ENCODE measurements around the gene HLA-G.
"Not testable (repeated sequence)": the region's sequence is repeated elsewhere in the genome, so short reads cannot be mapped to it uniquely, and the experiment has no call there.

Gene HLA-G

DNA sequence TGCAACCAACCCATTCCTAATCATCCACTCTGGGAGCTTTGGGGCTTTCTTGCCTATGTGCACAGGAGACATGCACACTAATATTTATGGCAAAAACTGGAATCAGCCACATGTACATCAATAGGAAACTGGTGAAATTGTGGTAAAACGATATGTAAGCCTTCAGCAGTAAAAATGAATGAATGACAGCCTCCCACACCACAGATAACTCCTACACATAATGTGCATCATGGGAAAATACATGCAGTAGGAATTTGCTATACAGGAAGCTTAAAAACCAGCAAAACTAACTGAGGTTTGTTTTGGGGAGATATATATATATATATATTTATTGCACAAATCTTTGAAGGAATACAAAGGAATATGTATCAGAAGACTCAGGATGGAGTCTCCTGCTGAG is 47.6 kb downstream of the HLA-G start:
- DNase-seq, result no peak

- DNase-seq, result not testable (repeated sequence)
These were observed 48.1 kb downstream of the HLA-G start for GRCh38 chr6:29875734-29876133.
